Myocyte (in vitro differentiated cells): ENCODE measurements around the gene MSL3B. TPM values are rescaled to one million over a fixed set of nuclear protein-coding genes. Genes with fewer than 3 reads are reported as not detected.

Experiments used
- DNase-seq: peaks from one replicate; pipeline ENCODE4 v3.0.0-alpha.2; 2012; ENCODE audit warnings: low read depth
- total RNA-seq: library from RNA; depleted of rRNA; stranded (reverse); fragments of >200 nt; gene quantifications from 2 replicates; pipeline ENCODE4 v1.2.3, GENCODE V29; 2014

Gene MSL3B

GRCh38 chr2:233817995-233818638 is 50.1 kb downstream of the MSL3B start:
- no peak for DNase-seq

GRCh38 chr2:233817361-233817911 is 50.8 kb downstream of the MSL3B start:
- no peak for DNase-seq

GRCh38 chr2:233816771-233817170 is 51.4 kb downstream of the MSL3B start:
- no peak for DNase-seq

- DNase-seq, result no peak
Observed at GRCh38 chr2:233816334-233816733, 51.9 kb downstream of the MSL3B start.

- DNase-seq, result no peak
Observed at GRCh38 chr2:233815861-233816260, 52.3 kb downstream of the MSL3B start.

Other genes with a start within 250 kb of the MSL3B start
- gene UGT1A10, start 231.9 kb downstream of the MSL3B start, total RNA-seq, result not detected in 2 replicates
- gene UGT1A9, start 196.5 kb downstream of the MSL3B start, total RNA-seq, result not detected in 2 replicates
- not detected in 2 replicates for gene UGT1A7, start 186.5 kb downstream of the MSL3B start, total RNA-seq
- not detected in 2 replicates for gene UGT1A6, start 175.5 kb downstream of the MSL3B start, total RNA-seq
- not detected in 2 replicates for gene UGT1A5, start 155.5 kb downstream of the MSL3B start, total RNA-seq
- not detected in 2 replicates for gene UGT1A4, start 149.7 kb downstream of the MSL3B start, total RNA-seq
- gene UGT1A3, start 139.3 kb downstream of the MSL3B start, total RNA-seq, result not detected in 2 replicates
- not detected in 2 replicates for gene UGT1A1, start 108.1 kb downstream of the MSL3B start, total RNA-seq
- not detected in 2 replicates for gene MROH2A, start 90.1 kb downstream of the MSL3B start, total RNA-seq
- gene HJURP, start 13.9 kb downstream of the MSL3B start, total RNA-seq, result 0.62 and 1.4 TPM in 2 replicates
- 1.4 and 3.5 TPM in 2 replicates for gene TRPM8, start 49.0 kb upstream of the MSL3B start, total RNA-seq
- gene SPP2, start 182.3 kb upstream of the MSL3B start, total RNA-seq, result not detected in 2 replicates